OCI-LY7 (cell line): ENCODE measurements around the gene FOXJ2. TPM values are rescaled to one million over a fixed set of nuclear protein-coding genes. Genes with fewer than 3 reads are reported as not detected.
A peak's percentile ranks its signal among the peaks of the same experiment; 100 is the strongest.
"Not testable (repeated sequence)": the region's sequence is repeated elsewhere in the genome, so short reads cannot be mapped to it uniquely, and the experiment has no call there.

ENCODE experiments used
- BruUV-seq: library from RNA; stranded (reverse); fragments of 400-500 nt; replicated peaks from 2 replicates; lab custom pipeline; 2021; lab: Mats Ljungman, UMichigan
- CTCF ChIA-PET: fragments of 300-600 bp; sonication (Branson Sonifier 250); formaldehyde crosslinking; loops from one replicate; lab custom pipeline; 2022; ENCODE audit warnings: antibody characterized with exemption; ENCODE audit not compliant: unreplicated experiment; lab: Charles Lee
- POLR2A ChIA-PET: fragments of 300-600 bp; sonication (Branson Sonifier 250); formaldehyde crosslinking; loops from one replicate; lab custom pipeline; 2022; ENCODE audit warnings: antibody characterized with exemption; lab: Charles Lee
- DNase-seq: peaks from one replicate; pipeline ENCODE4 v3.0.0-alpha.2; 2015; ENCODE audit warnings: low spot score
- H2AFZ ChIP-seq: fragments of 200-600 bp; sonication (generic), shearing (Covaris generic); 2 replicates; pipeline ENCODE4 v1.6.1; 2014; ENCODE audit warnings: mild to moderate bottlenecking, antibody characterized with exemption, low read length, moderate library complexity
- H3K27ac ChIP-seq: fragments of 200-600 bp; sonication (generic); 2 replicates; pipeline ENCODE4 v1.5.1; 2014; ENCODE audit warnings: mixed run types, low read depth, mild to moderate bottlenecking, moderate library complexity, low read length, inconsistent platforms; ENCODE audit not compliant: poor library complexity, severe bottlenecking
- H3K36me3 ChIP-seq: fragments of 200-600 bp; sonication (generic); 2 replicates; pipeline ENCODE4 v1.6.1; 2014; ENCODE audit warnings: mild to moderate bottlenecking, antibody characterized with exemption, low read length, moderate library complexity, mixed read lengths; ENCODE audit not compliant: insufficient read depth
- H3K4me1 ChIP-seq: fragments of 200-600 bp; sonication (generic); 2 replicates; pipeline ENCODE4 v1.5.1; 2014; ENCODE audit warnings: mild to moderate bottlenecking, low read length; ENCODE audit not compliant: insufficient read depth, poor library complexity, severe bottlenecking
- H3K4me2 ChIP-seq: fragments of 200-600 bp; sonication (generic); 2 replicates; pipeline ENCODE4 v1.6.1; 2014; ENCODE audit warnings: mild to moderate bottlenecking, low read length
- H3K4me3 ChIP-seq: fragments of 200-600 bp; sonication (generic); 2 replicates; pipeline ENCODE4 v1.5.1; 2014; ENCODE audit warnings: mild to moderate bottlenecking, low read depth, low read length; ENCODE audit not compliant: poor library complexity, severe bottlenecking
- H3K79me2 ChIP-seq: fragments of 200-600 bp; sonication (generic); 2 replicates; pipeline ENCODE4 v1.6.1; 2016; ENCODE audit warnings: low read depth, mild to moderate bottlenecking, low read length, moderate library complexity, mixed read lengths; ENCODE audit not compliant: insufficient read depth
- H3K9me2 ChIP-seq: fragments of 200-600 bp; sonication (generic); 2 replicates; pipeline ENCODE4 v1.6.1; 2016; ENCODE audit warnings: mild to moderate bottlenecking, low read length, mixed read lengths; ENCODE audit not compliant: insufficient read depth
- H3K9me3 ChIP-seq: fragments of 200-600 bp; sonication (generic); 2 replicates; pipeline ENCODE4 v1.6.1; 2014; ENCODE audit warnings: mild to moderate bottlenecking, mixed run types, low read length, mixed read lengths
- H4K20me1 ChIP-seq: fragments of 200-600 bp; sonication (generic); 2 replicates; pipeline ENCODE4 v1.6.1; 2014; ENCODE audit warnings: mild to moderate bottlenecking, antibody characterized with exemption, low read length, moderate library complexity, mixed read lengths; ENCODE audit not compliant: insufficient read depth
- EZH2phosphoT487 ChIP-seq: fragments of 200-600 bp; sonication (generic); IDR thresholded peaks from 2 replicates; pipeline ENCODE4 v1.6.1; 2018; ENCODE audit warnings: low read depth, borderline replicate concordance, mild to moderate bottlenecking, mixed run types, antibody characterized with exemption, low read length, moderate library complexity, mixed read lengths
- intact Hi-C: fragments of 100-400 bp; cut with micrococcal nuclease; formaldehyde crosslinking; loops from one replicate; pipeline ENCODE4 v1.10.0; 2022; ENCODE audit not compliant: unreplicated experiment
- total RNA-seq, 2 experiments: library from RNA; depleted of rRNA in 1 of 2; stranded (reverse); fragments of >200 nt in 1 of 2; shearing (Covaris generic) in 1 of 2; gene quantifications; 2 replicates each; pipeline ENCODE4 v1.2.3, GENCODE V29; 2014 to 2022
- TF ChIP-seq, protein P1 (sequence below): fragments of 200-600 bp; sonication (generic); conservative IDR thresholded peaks from 2 replicates; pipeline ENCODE4 v1.5.1; 2014; ENCODE audit warnings: mild to moderate bottlenecking, antibody characterized with exemption, low read length, moderate library complexity, mixed read lengths

Gene FOXJ2
- total RNA-seq, 2 experiments from 2014 or later, result 5.7 to 9.3 TPM

DNA sequence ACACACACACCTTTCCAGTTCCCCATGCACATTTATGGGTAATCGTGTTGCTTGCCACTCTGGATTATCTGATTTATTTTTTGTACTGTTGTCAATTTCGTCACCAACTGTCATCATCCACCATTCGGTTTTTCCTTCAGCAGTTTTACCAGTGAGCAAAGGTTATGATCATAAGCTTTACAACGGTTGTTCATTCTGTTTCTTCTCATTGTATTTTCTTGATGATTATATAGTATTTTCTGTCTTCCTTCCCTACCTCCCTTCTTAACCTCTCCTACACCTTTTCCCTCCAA, 50.2 kb downstream of the FOXJ2 start:
- TF ChIP-seq, protein P1, sequence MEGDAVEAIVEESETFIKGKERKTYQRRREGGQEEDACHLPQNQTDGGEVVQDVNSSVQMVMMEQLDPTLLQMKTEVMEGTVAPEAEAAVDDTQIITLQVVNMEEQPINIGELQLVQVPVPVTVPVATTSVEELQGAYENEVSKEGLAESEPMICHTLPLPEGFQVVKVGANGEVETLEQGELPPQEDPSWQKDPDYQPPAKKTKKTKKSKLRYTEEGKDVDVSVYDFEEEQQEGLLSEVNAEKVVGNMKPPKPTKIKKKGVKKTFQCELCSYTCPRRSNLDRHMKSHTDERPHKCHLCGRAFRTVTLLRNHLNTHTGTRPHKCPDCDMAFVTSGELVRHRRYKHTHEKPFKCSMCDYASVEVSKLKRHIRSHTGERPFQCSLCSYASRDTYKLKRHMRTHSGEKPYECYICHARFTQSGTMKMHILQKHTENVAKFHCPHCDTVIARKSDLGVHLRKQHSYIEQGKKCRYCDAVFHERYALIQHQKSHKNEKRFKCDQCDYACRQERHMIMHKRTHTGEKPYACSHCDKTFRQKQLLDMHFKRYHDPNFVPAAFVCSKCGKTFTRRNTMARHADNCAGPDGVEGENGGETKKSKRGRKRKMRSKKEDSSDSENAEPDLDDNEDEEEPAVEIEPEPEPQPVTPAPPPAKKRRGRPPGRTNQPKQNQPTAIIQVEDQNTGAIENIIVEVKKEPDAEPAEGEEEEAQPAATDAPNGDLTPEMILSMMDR, result no peak
- TF ChIP-seq EZH2phosphoT487, result no peak
- H3K79me2 ChIP-seq, result peaks cover 64% of the 10 kb centered on the region
- H3K36me3 ChIP-seq, result peaks cover 23% of the 10 kb centered on the region
- H3K4me1 ChIP-seq, result peaks cover 38% of the 10 kb centered on the region
- H3K4me3 ChIP-seq, result peak overlapping the region; percentile 88
- CTCF ChIA-PET, result no interaction called here
- H3K4me2 ChIP-seq, result peak overlapping the region; percentile 82
- H2AFZ ChIP-seq, result peak overlapping the region; percentile 79; the same call in 1 of the 2 replicates
- peak overlapping the region; percentile 83 for H3K27ac ChIP-seq
- no peak for DNase-seq
- no peaks in the 10 kb centered on the region for H3K9me2 ChIP-seq
- BruUV-seq, result no TSS peak
- H4K20me1 ChIP-seq, result no peaks in the 10 kb centered on the region
- no peaks in the 10 kb centered on the region for H3K9me3 ChIP-seq
- intact Hi-C loops, result loop anchor here (2.0 to 10.0 kb wide), 4 partner anchors 56 to 890 kb away; no protein-coding TSS in a partner anchor
- POLR2A ChIA-PET, result interaction anchor here (0.7 to 1.0 kb wide), 3 partner anchors 9 to 422 kb away, joined by 3 to 7 read pairs (median 5); no protein-coding TSS in a partner anchor

DNA sequence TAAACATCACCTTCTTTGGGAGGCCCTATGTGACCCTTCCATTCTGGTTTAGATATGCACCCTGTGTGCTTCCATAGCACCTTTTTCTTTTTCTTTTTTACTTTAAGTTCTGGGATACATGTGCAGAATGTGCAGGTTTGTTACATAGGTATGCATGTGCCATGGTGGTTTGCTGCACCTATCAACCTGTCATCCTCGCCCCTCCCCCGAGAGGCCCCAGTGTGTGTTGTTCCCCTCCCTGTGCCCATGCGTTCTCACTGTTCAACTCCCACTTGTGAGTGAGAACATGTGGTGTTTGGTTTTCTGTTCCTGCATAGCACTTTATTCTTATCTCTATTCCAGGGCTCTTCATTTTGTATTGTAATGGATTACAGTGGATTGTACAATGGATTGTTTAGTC, 51.8 kb downstream of the FOXJ2 start:
- POLR2A ChIA-PET, BruUV-seq, H2AFZ ChIP-seq, H3K9me2 ChIP-seq, H4K20me1 ChIP-seq, H3K27ac ChIP-seq, DNase-seq, CTCF ChIA-PET, H3K9me3 ChIP-seq, H3K4me3 ChIP-seq: not testable (repeated sequence)
- H3K79me2 ChIP-seq, result peaks cover 79% of the 10 kb centered on the region
- peaks cover 40% of the 10 kb centered on the region for H3K4me1 ChIP-seq
- H3K4me2 ChIP-seq, result peak overlapping the region; percentile 82
- H3K36me3 ChIP-seq, result peaks cover 32% of the 10 kb centered on the region
- intact Hi-C loops, result loop anchor here (5.0 to 10.0 kb wide), 2 partner anchors 160 to 892 kb away; no protein-coding TSS in a partner anchor

DNA sequence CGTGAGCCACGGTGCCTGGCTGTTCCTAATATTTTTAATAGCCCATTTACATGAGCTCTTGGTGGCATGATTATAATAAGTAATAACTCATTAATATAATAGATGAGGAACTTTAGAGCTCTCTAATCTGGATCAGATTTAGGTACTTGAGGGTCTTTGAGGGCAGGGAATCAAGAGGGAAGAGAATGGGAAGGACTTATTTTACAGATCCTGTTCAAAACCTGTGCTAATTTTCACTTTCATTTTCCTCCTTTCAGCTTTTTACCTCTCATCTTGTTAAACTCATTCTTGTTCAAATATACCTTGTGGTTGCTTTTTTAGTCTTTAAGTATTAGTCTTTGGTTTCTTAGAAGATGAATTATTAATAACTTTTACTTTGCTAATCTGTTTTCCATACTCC, 55.1 kb downstream of the FOXJ2 start:
- H3K4me3 ChIP-seq, result no peak overlapping the region
- no TSS peak for BruUV-seq
- DNase-seq, result no peak

More for the DNA sequence above, 55.1 kb downstream of the FOXJ2 start:
- Histone ChIP-seq H3K4me2 (peak overlapping the region; percentile 39; the same call in 1 of the 2 replicates), H3K9me2 (no peaks in the 10 kb centered on the region), H3K36me3 (peaks cover 64% of the 10 kb centered on the region), H3K9me3 (no peaks in the 10 kb centered on the region), H3K79me2 (peaks cover 70% of the 10 kb centered on the region), H3K27ac (no peak overlapping the region), H4K20me1 (peaks cover 6% of the 10 kb centered on the region; the same call in 1 of the 2 replicates), H3K4me1 (peaks cover 26% of the 10 kb centered on the region), H2AFZ (no peak overlapping the region)
- TF ChIP-seq, protein P1, result no peak
- TF ChIP-seq EZH2phosphoT487, result no peak
- POLR2A ChIA-PET, result interaction anchor here (0.7 to 1.1 kb wide), 3 partner anchors 10 to 81 kb away, joined by 3 to 7 read pairs (median 4); no protein-coding TSS in a partner anchor
- intact Hi-C loops, result loop anchor here (10.0 kb wide), 1 partner anchor 157 kb away; no protein-coding TSS in a partner anchor
- CTCF ChIA-PET, result no interaction called here
